ENCODE data around the gene FAM24A.

DNA sequence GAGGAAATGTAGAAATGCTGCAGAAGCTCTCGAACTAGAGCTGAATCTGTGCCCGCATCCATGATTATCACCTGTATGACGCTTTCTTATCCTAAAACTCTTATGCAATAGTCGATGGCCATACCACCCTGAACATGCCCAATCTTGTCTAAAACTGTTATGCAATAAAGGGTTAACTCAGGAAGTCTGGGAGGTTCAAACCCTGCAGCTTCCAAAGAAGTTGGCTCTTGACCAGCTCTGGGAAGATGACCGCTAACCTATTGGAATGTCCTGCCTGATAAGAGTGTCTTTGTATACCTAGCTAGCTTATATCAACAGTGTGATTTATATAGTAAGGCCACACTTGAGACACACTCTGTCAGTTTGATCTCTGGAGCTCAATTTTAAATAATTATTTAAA is 47.1 kb downstream of the FAM24A start:
- no peak for TF ChIP-seq CTCF (optimal IDR thresholded peaks at IDR 0.05 in 1 of 3, IDR thresholded peaks at IDR 0.05 in 1 of 3, conservative IDR thresholded peaks at IDR 0.05 in 1 of 3; ENCODE audit: extremely low read depth in 1 of 3, insufficient read depth in 2 of 3, low read length in 3 of 3)
- TF ChIP-seq EZH2 (IDR thresholded peaks at IDR 0.05; ENCODE audit: low read length): no peak
